Left ventricle myocardium inferior (tissue), 1 donor: ENCODE data around the gene OR5AC2. TPM values are rescaled to one million over a fixed set of nuclear protein-coding genes. Genes with fewer than 3 reads are reported as not detected.

Source experiments
- DNase-seq: peaks from one replicate; pipeline ENCODE4 v3.0.0-alpha.2; 2020
- H3K27ac ChIP-seq: fragments of 200-600 bp; replicated peaks from 2 replicates; pipeline ENCODE4 v1.8.0; 2021
- H3K27me3 ChIP-seq: fragments of 200-600 bp; 2 replicates; pipeline ENCODE4 v1.8.0; 2021; ENCODE audit warnings: low read depth
- H3K36me3 ChIP-seq: fragments of 200-600 bp; 2 replicates; pipeline ENCODE4 v1.8.0; 2021
- H3K4me1 ChIP-seq: fragments of 200-600 bp; 2 replicates; pipeline ENCODE4 v1.8.0; 2021
- H3K4me3 ChIP-seq: fragments of 200-600 bp; 2 replicates; pipeline ENCODE4 v1.8.0; 2021; ENCODE audit warnings: mild to moderate bottlenecking, moderate library complexity
- H3K9me3 ChIP-seq: fragments of 200-600 bp; replicated peaks from 2 replicates; pipeline ENCODE4 v1.8.0; 2021
- CTCF ChIP-seq: fragments of 200-600 bp; IDR thresholded peaks from 2 replicates; pipeline ENCODE4 v1.8.0; 2021; ENCODE audit warnings: antibody characterized with exemption, mild to moderate bottlenecking, borderline replicate concordance
- intact Hi-C: fragments of 100-400 bp; cut with micrococcal nuclease; formaldehyde crosslinking; loops from one replicate; pipeline ENCODE4 v1.11.0; 2022
- long read RNA-seq: library from polyadenylated mRNA; unstranded; transcript quantifications from one replicate; pipeline ENCODE4 v2.0.0, GENCODE V29; 2021
- total RNA-seq: library from RNA; stranded (reverse); fragmentation: NEBNext Ultra II Directional; extraction: Animal tissue kit (Norgen Biotek cat#: 25700); gene quantifications from one replicate; pipeline ENCODE4 v1.2.1, GENCODE V29; 2021
- donor health status: DM: no; HTN: yes; CAD: no; lungs with severe emphysema.

The OR5AC2 gene
- not detected for total RNA-seq
- long read RNA-seq, result 0 reads

- H3K9me3 ChIP-seq, result peaks cover 24% of the 10 kb centered on the region
- H3K4me1 ChIP-seq, result no peaks in the 10 kb centered on the region
- no peaks in the 10 kb centered on the region for H3K36me3 ChIP-seq
- TF ChIP-seq CTCF, result no peak
- DNase-seq, result no peak
- H3K27ac ChIP-seq, result no peak within 1 kb of the TSS
- no peaks in the 10 kb centered on the region for H3K27me3 ChIP-seq
- intact Hi-C loops, result no loop called here
- H3K4me3 ChIP-seq, result no peak within 1 kb of the TSS
Measured at GRCh38 chr3:98086873-98087272, at the start of gene OR5AC2. OR5AC2 (plus strand) TSS chr3:98087173; CDS start chr3:98087173, 0 bp downstream.

- intact Hi-C loops, result no loop called here
- Histone ChIP-seq H3K27ac (no peak overlapping the region), H3K27me3 (peaks cover 49% of the 10 kb centered on the region), H3K9me3 (peaks cover 17% of the 10 kb centered on the region), H3K4me1 (peaks cover 5% of the 10 kb centered on the region), H3K36me3 (no peaks in the 10 kb centered on the region), H3K4me3 (no peak overlapping the region)
- TF ChIP-seq CTCF, result no peak
- DNase-seq, result no peak
Measured at GRCh38 chr3:98038286-98038685, 48.7 kb upstream of the OR5AC2 start.

GRCh38 chr3:98038876-98039275 is 48.1 kb upstream of the OR5AC2 start:
- TF ChIP-seq CTCF, result no peak
- H3K4me3 ChIP-seq, result no peak overlapping the region
- no peak for DNase-seq
- intact Hi-C loops, result no loop called here
- peaks cover 17% of the 10 kb centered on the region for H3K9me3 ChIP-seq
- no peaks in the 10 kb centered on the region for H3K36me3 ChIP-seq
- H3K4me1 ChIP-seq, result peaks cover 5% of the 10 kb centered on the region
- H3K27ac ChIP-seq, result no peak overlapping the region
- H3K27me3 ChIP-seq, result peaks cover 43% of the 10 kb centered on the region

GRCh38 chr3:98039322-98040024 is 47.5 kb upstream of the OR5AC2 start:
- H3K27me3 ChIP-seq, result peaks cover 39% of the 10 kb centered on the region
- no peak overlapping the region for H3K27ac ChIP-seq
- H3K9me3 ChIP-seq, result peaks cover 17% of the 10 kb centered on the region
- H3K36me3 ChIP-seq, result no peaks in the 10 kb centered on the region
- intact Hi-C loops, result loop anchor here (5.0 kb wide), 1 partner anchor 288 kb away; no protein-coding TSS in a partner anchor
- peaks cover 5% of the 10 kb centered on the region for H3K4me1 ChIP-seq
- peak; percentile 14 for DNase-seq
- TF ChIP-seq CTCF, result peak; percentile 88
- peak overlapping the region; percentile 44 for H3K4me3 ChIP-seq

GRCh38 chr3:98041350-98041749 is 45.6 kb upstream of the OR5AC2 start:
- no peaks in the 10 kb centered on the region for H3K36me3 ChIP-seq
- no peak overlapping the region for H3K4me3 ChIP-seq
- no peak for TF ChIP-seq CTCF
- no peak for DNase-seq
- no peak overlapping the region for H3K27ac ChIP-seq
- H3K4me1 ChIP-seq, result peaks cover 5% of the 10 kb centered on the region
- H3K9me3 ChIP-seq, result peaks cover 17% of the 10 kb centered on the region
- intact Hi-C loops, result loop anchor here (5.0 kb wide), 1 partner anchor 286 kb away; no protein-coding TSS in a partner anchor
- peaks cover 22% of the 10 kb centered on the region for H3K27me3 ChIP-seq
